Colon (tissue), 2 donors: Measurements from ENCODE around the gene NAT14.
"Not testable (repeated sequence)": the region's sequence is repeated elsewhere in the genome, so short reads cannot be mapped to it uniquely, and the experiment has no call there.

Experiments used
- FAIRE-seq: peaks from 2 replicates; lab custom pipeline; 2012; peaks lifted over from hg19 to GRCh38; lab: Jason Lieb, UNC
- donor health status: control.
- donor health status: control.

The NAT14 gene

GRCh38 chr19:55503157-55503501 lies 18.1 kb downstream of the NAT14 start:
- no peak for FAIRE-seq

- no peak for FAIRE-seq
Measured at GRCh38 chr19:55503502-55504251, 18.7 kb downstream of the NAT14 start.

GRCh38 chr19:55504252-55504603 lies 19.2 kb downstream of the NAT14 start:
- FAIRE-seq: no peak

- FAIRE-seq: no peak
Measured at GRCh38 chr19:55504981-55505380, 20.0 kb downstream of the NAT14 start.

- FAIRE-seq: no peak
Measured at GRCh38 chr19:55508120-55508519, 23.1 kb downstream of the NAT14 start.

- no peak for FAIRE-seq
Measured at GRCh38 chr19:55516878-55517620, 32.1 kb downstream of the NAT14 start.

- no peak for FAIRE-seq
Measured at GRCh38 chr19:55519451-55520311, 34.7 kb downstream of the NAT14 start.

- no peak for FAIRE-seq
Measured at GRCh38 chr19:55520691-55521292, 35.8 kb downstream of the NAT14 start.

- no peak for FAIRE-seq
Measured at GRCh38 chr19:55525289-55526101, 40.5 kb downstream of the NAT14 start.

- FAIRE-seq: no peak
Measured at GRCh38 chr19:55526216-55527196, 41.5 kb downstream of the NAT14 start.

GRCh38 chr19:55527197-55528029 lies 42.4 kb downstream of the NAT14 start:
- no peak for FAIRE-seq

- no peak for FAIRE-seq
Measured at GRCh38 chr19:55528030-55528803, 43.2 kb downstream of the NAT14 start.

GRCh38 chr19:55529636-55530234 lies 44.7 kb downstream of the NAT14 start:
- no peak for FAIRE-seq

GRCh38 chr19:55530996-55531395 lies 46.0 kb downstream of the NAT14 start:
- FAIRE-seq: no peak

GRCh38 chr19:55534280-55534679 lies 49.3 kb downstream of the NAT14 start:
- FAIRE-seq: not testable (repeated sequence)

GRCh38 chr19:55535173-55535964 lies 50.4 kb downstream of the NAT14 start:
- no peak for FAIRE-seq

GRCh38 chr19:55535965-55536350 lies 51.0 kb downstream of the NAT14 start:
- FAIRE-seq: no peak
